NCI-H2196 (cell line): Measurements from ENCODE around the gene ABCA7.
"Not testable (repeated sequence)": the region's sequence is repeated elsewhere in the genome, so short reads cannot be mapped to it uniquely, and the experiment has no call there.

Experiments used
- DNase-seq: peaks from one replicate; lab custom pipeline; 2025; ENCODE audit not compliant: unreplicated experiment; lab: John Stamatoyannopoulos, UW

The ABCA7 gene

DNA sequence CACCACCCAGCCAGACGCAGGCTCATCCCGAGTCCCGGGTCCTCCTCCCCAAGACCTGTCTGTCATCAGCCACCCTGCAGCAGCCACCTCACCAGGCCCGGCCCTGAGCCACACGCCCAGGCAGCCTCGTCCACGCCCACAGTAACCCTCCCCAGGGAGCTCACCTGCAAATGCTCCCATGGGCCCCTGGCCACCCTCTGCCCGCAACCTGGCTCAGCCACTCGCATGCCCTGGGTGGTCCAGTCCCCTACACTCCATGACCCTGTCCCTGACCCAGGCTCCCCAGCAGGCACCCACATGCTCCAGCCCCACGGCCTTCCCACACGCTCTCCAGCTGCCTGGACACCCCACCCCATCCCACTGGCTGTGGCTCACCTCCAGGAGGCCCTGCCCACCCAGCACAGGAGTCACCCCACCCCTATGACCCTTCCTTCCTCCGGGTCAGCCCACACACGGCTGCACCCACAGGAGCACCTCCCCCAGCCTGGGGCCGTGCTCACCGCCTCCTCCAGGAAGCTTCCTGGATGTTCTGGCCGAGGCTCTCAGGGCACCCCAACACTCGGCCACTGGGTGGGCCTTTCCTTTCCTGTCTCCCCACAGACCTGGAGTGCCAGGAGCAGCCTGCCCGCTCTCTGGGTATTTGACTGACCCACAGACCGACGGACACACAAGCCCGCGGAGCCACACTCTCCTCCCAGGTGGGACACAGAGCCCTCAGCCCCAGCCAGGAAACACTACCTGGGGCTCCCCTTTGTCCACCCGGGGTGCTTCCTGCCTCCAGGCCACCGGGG lies 22.6 kb upstream of the ABCA7 start:
- no peak for DNase-seq

DNA sequence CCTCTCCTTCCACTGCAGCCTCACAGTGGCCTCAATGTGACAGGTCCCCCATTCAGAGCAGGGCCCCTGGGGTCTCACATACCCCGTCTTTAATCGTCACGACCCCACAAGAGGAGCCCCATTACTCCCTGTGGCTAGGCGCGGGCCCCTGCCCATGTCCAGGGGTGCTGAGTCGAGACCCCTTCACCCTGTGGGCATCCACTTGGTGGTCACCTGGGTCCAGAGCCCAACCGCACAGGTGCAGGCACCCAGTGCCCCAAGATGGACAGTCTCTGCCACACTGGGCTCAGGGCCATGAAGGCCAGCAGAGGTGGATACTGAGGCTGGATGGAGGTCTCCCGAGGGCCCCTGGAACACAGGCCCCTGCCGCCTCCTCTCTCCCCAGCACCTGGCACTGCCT lies 22.0 kb upstream of the ABCA7 start:
- no peak for DNase-seq

DNA sequence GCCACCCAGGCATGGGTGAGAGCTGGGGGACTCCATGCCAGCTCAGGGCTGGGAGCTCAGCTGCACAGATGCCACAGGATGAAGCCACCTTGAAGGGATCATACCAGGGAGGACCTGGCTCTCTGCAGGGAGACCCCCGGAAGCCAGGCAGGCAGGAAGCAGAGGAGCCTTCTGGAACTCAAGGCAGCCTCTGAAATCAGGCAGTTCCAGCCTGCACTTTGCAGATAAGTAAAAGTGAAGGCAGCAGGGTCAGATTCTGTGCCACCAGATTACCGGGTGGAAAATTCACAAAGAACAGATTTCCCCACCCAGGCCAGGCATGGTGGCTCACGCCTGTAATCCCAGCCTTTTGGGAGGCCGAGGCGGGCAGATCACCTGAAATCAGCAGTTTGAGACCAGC lies 21.5 kb upstream of the ABCA7 start:
- DNase-seq: no peak

DNA sequence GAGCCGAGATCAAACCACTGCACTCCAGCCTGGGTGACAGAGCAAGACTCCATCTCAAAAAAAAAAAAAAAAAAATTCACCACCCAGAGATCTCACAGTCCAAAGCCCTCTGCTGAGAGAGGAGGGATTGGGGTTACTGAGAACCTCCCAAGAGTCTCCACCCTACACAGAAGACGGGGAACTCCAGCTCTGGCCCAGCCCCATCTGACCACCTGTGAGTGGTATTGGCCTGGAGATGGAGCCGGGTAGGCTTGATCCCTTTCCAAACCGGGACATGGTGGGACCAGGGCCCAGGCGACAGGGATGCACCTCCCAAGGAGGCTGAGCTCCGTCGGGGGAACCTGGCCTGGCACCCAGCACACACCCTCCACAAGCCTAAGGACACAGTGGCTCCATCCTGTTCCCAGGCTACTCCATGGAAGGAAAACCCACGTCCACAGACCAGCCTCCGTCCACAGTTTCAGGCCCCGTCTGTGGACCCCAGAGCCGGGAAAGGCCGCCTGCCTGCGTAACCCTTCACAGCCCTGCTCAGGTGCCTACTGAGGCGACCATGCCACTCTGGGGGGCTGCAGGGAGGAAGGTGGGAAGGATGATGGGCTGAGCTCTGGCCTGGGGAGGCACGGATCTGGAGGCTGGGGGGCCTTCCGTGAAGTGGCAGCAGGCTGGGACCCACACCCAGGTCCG lies 20.8 kb upstream of the ABCA7 start:
- no peak for DNase-seq

DNA sequence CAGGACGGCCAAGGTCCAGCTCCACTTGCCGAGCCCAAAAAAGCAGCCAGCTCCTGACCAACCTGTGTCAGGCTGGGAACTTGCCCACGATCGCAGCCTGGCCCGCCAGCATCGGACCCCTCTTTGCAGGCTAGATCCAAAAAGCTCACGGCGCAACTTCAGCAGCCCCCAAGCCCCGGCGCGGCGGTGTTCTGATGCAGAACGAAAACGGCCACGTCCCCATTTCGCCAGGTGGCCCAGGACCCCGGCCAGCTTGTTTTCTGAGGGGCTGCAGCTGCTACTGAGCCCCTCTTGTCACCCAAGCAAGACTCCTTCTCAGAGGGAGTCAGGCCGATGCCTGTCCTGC lies 20.3 kb upstream of the ABCA7 start:
- DNase-seq: no peak

DNA sequence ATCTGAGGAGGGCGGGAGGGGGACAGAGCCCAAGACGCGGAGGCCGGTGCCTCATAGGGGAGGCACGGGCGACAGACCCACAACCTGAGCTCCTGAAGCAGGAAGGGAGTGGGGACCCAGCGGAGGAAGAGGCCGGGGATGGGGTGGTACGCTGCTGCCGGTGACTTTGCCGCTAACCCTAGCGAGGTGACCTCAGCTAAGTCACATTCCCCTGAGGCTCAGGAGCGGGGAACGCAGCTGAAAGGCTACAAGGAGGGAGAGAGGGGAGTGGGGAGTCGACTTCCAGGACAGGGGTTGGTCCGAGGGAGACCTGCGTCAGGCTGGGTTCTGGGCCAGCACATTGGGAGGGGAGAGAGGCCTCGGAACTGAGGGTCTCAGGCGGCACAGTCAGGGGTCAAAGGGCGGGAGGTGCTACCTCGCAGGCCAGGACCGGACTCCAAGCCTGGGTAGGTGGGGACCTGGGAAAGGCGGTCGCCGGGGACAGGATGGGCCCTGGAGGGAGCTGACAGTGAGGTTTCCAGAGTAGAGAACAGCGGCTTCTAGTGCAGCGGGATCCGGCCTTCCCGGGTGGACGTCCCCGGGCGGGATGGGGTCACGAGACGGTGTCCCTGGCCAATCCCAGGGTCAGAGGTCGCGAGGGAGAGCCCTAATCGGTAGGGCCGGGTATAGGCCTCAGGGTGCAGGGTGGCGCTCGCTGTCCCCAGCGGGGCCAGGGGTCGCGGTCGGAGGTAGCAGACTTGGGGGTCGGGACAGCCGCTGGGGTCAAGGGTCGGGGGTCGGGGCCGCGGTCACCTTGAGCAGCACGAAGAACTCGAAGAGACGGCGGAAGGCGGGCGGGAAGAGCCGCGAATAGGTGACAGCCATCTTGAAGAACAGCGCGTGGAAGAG lies 19.7 kb upstream of the ABCA7 start:
- no peak for DNase-seq

DNA sequence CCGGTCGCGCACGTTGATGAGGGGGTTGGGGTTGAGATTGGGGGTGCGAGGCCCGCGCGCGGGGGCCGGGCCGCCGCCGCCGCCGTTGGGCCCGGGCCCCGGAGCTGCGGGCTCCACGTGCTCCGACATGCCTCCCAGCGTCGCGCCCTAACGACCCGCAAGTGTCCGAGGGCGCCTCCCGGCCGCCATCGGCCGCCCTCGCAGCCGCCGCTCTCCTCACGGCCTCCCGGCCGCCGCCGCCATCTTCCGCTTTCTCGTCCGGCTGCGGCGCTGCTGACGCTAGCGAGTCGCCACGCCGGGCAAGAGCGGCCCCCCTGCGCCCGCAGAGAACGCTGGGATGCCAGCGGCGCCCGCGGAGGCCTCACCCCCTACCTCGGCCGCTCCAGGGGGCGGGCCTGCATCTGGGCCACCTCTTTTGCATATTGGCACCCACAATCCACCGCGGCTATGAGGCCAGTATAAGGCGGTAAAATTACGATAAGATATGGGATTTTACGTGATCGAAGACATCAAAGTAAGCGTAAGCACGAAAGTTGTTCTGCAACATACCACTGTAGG lies 19.0 kb upstream of the ABCA7 start, which contains the start of gene TMEM259:
TSS of gene TMEM259 (minus strand) at position 256 of the 558 bp plus-strand sequence. CDS start at position 129, 127 bp downstream.
- peak; percentile 97 for DNase-seq

DNA sequence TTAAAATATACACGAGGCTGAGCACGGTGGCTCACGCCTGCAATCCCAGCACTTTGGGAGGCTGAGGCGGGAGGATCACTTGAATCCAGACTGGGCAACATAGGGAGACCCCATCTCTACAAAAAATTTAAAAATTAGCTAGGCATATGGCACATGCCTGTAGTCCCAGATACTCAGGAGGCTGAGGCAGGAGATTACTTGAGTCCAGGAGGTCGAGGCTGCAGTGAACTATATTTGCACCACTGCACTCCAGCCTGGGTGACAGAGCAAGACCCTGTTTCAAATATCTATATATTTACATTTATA lies 16.1 kb upstream of the ABCA7 start:
- not testable (repeated sequence) for DNase-seq

DNA sequence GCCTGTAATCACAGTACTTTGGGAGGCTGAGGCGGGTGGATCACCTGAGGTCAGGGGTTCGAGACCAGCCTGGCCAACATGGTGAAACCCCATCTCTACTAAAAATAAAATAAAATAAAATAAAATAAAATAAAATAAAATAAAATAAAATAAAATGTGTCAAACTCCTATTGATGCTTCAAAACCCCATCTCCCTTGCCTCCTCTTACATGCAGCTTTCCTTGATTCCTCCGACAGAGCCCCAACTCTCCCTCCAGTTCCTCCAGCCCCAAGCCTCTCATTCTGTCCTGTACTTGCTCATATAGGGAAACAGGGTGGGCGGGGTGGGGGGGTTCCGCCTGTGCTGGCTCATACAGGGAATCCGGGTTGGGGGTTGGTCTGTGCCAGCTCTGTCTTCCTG lies 14.8 kb upstream of the ABCA7 start:
- not testable (repeated sequence) for DNase-seq

DNA sequence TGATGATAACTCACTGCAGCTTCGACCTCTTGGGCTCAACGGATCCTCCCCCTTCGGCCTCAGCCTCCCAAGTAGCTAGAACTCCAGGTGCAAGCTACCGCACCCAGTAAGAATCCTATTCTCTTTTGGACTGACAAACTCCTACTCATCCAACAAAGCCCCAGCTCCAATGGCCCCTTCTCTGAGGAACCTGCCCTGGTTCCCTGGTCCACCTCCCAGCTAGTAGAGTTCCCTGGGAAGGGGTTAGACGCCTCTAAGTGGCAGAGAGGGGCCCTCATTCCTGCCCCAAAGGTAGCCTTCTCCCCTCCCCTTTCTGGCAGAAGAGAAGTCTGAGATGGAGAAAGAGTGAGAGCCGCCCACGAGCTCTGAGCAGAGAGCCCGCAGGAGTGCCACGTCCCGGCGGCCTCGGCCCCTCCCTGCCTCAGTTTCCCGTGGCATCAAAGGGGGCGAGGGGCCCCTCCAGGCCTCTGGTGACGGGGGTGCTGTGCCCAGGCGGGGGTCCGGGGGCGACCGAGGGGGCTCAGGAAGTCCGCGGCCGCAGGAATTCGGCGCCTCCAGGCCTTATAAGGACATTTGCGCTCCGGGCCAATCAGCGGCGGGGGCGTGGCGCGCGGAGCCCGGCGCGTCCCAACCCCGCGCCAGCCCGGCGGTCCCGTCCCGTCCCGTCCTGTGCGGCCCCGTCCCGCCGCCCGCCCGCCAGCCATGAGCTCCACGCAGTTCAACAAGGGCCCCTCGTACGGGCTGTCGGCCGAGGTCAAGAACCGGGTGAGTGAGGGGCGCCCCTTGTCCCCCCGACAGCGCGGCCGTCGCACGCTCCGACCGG lies 13.7 kb upstream of the ABCA7 start, which contains the start of gene CNN2:
TSS of gene CNN2 (plus strand) at position 649 of the 823 bp plus-strand sequence. CDS start at position 703, 54 bp downstream.
- DNase-seq: peak; percentile 67

DNA sequence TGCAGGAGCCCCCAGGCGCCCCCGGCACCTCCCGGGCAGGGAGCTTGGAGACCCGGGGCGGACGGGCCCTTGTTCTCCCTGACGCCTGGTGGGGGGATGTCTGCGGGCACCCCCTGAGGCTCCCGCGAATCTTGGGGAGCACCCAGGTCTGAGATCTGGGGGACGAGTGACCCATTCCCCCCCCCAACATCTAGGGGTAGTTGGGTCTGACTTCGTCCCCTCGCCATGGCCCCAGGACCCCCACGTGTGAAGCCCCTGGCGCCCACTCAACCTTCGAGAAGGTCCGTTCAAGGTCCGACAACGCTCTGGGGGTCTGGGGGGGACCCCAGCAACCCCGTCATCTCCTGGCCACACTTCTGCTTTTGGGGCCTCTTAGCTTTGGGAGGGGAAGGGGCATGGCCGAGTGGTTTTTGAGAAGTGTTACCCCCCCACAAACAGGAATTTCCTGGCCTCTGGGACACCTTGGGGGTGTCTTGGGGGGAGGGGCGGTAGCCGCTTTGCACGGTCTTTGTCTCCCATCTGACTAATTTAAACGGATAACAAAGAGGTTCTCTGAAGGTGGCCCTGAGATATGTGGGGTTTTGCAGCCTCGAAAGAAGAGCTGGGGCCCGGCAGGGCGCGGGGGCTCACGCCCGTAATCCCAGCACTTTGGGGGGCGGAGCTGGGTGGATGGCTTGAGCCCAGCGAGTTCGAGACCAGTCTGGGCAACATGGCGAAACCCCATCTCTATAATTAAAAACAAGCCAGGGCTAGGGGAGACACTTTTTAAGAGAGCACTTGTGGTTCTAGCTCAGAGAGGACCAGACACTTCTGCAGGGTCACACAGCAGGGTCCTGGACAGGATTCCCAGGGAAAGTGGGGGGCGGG lies 12.9 kb upstream of the ABCA7 start:
- DNase-seq: no peak

DNA sequence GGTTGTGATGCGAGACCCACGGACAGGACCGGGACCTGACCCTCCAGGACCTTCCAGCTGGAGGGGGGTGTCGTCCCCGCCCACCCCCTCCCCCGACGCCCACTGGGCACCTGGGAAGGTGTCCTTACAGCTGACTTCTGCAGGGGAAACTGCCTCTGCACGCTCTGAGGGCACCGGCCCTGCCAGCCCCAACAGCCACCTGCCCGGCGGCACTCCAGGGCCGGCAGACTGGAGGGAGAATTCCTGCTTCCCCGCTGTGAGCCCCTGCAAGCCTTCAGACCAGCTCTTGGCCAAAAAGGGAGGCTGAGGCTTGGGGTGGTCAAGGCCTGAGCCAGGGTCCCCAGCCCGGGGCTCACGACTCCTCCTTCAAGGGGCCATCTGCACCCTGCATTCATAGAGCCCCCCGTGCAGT lies 12.3 kb upstream of the ABCA7 start:
- DNase-seq: no peak

DNA sequence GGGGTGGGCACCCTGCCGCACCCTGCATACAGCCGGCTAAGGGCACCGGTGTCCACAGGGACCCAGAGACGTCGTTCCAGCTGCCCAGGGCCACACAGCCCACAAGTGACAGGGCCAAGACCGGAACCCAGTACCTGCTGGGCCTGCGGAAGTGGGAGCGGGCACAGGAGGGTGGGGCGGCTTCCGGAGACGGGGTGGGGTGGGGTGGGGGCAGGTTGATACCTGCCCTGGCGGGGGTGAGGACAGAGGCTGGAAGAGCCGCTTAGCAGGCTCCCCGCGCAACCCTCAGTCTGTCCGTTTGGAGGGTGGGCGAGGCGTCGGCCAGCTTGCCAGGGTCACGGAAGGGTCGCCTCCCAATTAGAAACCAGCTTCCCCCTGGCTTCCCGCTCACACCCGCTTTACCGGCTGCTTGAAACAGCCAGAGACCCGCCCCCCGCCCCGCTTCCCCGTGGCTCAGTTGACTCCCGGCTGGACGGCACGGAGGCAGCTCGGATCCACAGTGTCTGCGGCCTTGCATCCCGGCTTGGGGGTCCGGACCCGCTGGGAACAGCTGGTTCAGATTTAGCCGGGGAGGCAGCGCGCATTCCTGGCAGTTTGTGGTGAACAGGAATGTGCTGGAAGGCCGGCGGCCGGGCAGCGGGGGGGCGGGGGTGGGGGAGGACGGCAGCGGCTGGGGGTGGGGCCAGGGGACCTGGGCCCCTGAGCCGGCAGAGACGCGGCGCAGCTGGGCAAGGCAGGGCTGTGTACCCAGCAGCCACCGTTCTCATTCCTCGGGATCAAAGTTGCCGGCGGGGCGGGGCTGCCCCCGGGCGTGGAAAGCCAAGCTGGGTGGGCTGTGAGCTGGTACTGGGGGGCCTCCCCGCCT lies 11.6 kb upstream of the ABCA7 start:
- no peak for DNase-seq

DNA sequence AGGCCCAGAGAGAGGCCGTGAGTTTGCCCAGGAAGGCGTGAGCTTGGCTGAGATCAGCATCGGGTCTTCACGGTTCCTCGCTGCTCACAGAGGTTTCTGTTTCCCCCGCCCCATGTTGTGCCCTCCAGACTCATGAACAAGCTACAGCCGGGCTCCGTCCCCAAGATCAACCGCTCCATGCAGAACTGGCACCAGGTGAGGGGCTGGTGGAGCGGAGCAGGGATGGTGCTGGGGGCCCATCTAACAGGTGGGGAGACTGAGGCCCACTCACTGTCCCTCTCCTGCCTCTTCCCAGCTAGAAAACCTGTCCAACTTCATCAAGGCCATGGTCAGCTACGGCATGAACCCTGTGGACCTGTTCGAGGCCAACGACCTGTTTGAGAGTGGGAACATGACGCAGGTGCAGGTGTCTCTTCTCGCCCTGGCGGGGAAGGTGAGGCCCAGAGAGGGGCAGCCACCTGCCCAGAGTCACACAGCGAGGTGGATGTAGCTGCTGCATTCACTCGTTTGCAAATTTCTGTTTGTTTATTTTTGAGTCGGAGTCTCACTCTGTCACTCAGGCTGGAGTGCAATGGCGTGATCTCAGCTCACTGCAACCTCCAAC lies 7.5 kb upstream of the ABCA7 start:
- DNase-seq: no peak

DNA sequence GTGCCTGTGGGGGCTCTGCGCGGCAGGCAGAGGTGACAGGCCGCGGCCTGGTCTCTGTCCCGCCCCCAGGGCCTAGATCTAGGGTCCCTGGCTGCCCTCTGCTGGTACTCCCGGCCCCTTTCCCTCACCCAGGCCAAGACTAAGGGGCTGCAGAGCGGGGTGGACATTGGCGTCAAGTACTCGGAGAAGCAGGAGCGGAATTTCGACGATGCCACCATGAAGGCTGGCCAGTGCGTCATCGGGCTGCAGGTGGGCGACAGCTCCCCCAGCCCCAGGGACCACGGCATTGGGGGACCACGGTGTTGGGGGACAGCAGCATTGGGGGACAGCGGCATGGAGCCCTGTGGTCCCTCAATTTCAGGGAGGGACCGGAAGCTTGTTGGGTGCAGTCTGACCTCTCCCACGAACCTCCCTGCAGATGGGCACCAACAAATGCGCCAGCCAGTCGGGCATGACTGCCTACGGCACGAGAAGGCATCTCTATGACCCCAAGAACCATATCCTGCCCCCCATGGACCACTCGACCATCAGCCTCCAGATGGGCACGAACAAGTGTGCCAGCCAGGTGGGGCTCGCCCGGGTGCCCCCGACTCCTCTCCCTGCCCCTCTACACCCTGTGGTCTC lies 3.8 kb upstream of the ABCA7 start:
- DNase-seq: no peak

DNA sequence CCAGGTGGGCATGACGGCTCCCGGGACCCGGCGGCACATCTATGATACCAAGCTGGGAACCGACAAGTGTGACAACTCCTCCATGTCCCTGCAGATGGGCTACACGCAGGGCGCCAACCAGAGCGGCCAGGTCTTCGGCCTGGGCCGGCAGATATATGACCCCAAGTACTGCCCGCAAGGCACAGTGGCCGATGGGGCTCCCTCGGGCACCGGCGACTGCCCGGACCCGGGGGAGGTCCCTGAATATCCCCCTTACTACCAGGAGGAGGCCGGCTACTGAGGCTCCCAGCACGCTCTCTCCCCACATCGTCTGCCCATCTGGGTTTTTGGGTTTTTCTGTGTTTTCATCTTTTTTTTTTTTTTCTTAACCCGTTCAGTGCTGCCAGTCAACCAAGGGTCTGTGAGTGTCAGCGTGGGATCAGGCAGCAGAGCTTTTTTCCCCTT lies 2.3 kb upstream of the ABCA7 start:
- no peak for DNase-seq

DNA sequence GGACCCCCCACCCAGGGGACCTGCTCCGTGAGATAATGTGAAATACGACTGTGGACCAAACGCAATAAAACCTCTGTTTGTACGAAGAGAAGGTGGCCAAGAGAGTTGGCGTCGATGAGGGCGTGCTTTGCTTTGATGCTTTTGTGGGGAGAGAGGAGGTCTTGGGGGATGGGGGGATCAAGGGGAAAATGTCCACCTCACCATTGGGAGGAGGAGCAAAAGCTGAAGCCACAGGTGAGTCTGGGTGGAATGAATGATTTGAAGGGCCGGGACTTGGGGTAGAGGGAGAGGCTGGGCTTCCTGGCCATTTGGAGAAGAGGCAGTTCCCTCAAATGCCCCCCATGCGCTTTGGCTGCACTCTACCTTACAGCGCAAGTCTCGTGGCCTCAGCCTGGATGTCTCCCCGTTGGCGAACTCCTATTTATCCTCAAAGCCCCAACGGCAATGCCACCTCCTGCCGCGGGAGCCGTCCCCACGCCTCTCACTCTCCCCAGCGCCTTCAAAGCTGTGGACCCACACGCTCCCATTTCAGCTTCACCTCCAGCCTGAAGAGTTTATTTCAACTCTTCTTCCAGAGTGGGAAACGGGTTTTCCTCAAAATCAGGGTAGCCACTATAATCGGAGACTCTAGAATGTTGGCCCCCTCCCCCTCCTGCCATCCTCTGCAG lies 795 bp upstream of the ABCA7 start:
- no peak for DNase-seq
